ENCODE measurements around the gene LSM10. TPM values are rescaled to one million over a fixed set of nuclear protein-coding genes. Genes with fewer than 3 reads are reported as not detected.

The LSM10 gene
- total RNA-seq, 2 experiments from 2014 or later, result 41.4 TPM

DNA sequence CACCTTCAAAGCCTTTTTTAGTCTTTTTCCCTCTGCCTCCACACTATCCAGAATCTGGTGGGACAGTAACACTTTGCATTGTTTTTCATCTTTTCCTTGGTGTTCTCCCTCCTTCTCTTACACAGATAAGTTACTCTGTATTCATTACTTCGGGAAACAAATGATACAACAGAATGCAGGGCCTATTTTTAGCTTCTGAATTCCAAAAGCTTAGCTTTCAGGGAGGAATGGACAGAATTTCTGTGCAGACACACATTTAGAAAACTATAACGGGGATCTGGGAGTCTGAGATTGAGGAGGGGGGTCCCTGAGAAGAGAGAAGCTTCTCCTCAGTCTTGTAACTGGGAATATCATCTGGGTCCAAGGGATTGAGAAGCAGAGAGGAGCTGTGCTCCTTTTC, 8.4 kb downstream of the LSM10 start:
- Mint-ChIP-seq H3K36me3 (ENCODE audit: low read depth) (peaks cover 49% of the 10 kb centered on the region), H3K27me3 (no peaks in the 10 kb centered on the region), H3K9me3 (no peaks in the 10 kb centered on the region), H3K4me3 (no peak overlapping the region), H3K4me1 (peaks cover 43% of the 10 kb centered on the region), H3K27ac (peak overlapping the region; percentile 45)
- DNase-seq, result no peak
- ChIA-PET CTCF (interaction anchor here (0.7 to 7.2 kb wide), 3 partner anchors 21 to 104 kb away, joined by 3 to 66 read pairs (median 3); partner anchors contain the start of gene MRPS15), POLR2A (interaction anchor here (0.9 to 6.1 kb wide), 3 partner anchors 9 to 228 kb away, joined by 3 to 162 read pairs (median 3); partner anchors contain the start of gene LSM10)

DNA sequence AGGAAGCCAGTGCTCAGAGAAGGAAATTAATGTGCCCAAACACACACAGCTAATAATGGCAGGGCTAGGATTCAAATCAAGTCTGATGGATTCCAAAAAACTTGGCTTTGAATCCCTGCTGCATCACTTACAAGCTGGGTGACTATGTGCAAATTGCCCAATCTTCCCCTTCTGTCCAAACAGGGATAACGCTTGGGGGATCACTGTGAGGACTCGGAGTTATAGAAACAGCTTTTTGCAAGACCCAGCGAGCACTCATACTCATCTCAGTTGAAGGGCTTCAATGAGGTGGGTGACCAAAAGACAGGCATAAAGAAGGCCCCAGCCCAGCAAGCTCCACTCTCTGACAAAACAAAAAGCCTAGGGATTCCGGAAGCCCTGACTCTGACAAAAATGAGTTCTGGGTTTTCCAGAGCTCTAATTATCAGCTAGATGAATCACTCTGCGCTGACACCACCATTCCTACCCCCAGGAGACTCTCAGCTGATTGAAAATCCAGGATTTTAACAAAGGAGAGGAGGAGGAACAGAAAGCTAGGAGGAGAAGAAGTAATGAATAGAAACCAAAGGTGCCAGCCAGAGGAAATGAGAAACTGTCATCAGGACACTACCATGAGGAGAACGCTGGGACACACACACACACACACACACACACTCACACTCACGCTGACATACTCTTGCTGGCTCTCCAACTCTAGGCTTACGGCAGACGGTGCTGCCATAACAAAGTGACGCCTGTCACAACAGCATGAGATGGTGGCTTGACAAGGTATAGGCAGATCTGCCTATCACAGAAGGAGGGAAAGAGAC, 10.4 kb downstream of the LSM10 start:
- Mint-ChIP-seq H3K27me3 (no peaks in the 10 kb centered on the region), H3K4me1 (peaks cover 54% of the 10 kb centered on the region), H3K4me3 (peak overlapping the region; percentile 87), H3K27ac (peak overlapping the region; percentile 100), H3K9me3 (no peaks in the 10 kb centered on the region), H3K36me3 (ENCODE audit: low read depth) (peaks cover 46% of the 10 kb centered on the region)
- POLR2A ChIA-PET, result interaction anchor here (0.6 to 6.1 kb wide), 23 partner anchors 11 to 754 kb away, joined by 3 to 162 read pairs (median 7); partner anchors contain the start of genes AGO3, CLSPN, LSM10 and MRPS15
- CTCF ChIA-PET, result interaction anchor here (0.8 to 7.2 kb wide), 15 partner anchors 8 to 237 kb away, joined by 3 to 66 read pairs (median 5); partner anchors contain the start of genes LSM10, OSCP1, THRAP3 and TRAPPC3
- no peak for DNase-seq

DNA sequence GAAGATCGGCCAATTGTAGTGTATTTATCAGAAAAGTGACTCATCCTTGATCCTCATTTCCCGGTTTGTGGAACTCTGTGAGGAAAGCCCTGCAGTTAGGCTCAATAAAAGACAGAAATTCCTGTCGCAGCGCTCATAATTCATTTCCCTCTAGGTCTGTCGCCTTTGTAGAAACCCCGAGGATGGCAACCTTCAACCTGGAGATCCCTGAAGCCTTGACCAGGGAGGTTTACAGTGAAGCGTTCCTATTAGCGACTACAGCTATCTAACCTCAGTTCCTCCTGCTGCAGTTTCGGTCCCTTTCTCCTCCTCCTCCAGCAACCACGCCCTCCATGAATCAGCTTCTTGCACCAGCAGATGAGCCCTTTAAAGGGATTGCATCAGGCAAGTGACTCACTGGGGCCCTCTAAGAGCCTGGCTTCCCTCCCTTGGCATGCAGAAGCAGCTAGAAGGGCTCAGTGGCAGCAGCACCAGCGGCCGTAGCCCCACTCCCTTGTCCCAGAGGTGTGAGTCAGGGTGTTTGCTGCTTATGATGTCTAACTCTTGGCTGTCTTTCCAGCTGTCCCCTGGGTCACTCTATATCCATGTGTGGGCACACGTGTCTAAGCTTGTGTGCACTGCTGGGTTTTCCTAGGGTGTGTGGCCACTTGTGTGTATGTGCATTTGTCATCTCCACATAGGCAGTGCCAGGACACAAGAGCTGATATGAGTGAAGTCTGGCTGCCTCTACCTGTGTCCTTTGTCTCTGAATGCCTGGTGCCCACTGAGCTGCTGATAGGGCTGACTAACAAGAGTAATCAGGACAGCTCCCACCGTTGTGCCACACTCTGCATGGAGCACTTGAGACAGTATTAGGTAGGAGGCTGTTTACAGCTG, 11.2 kb downstream of the LSM10 start:
- no peaks in the 10 kb centered on the region for H3K9me3 Mint-ChIP-seq
- no peaks in the 10 kb centered on the region for H3K27me3 Mint-ChIP-seq
- ChIA-PET CTCF (interaction anchor here (0.8 to 7.2 kb wide), 16 partner anchors 9 to 236 kb away, joined by 3 to 66 read pairs (median 4); partner anchors contain the start of genes LSM10, OSCP1, THRAP3 and TRAPPC3), POLR2A (interaction anchor here (0.6 to 6.1 kb wide), 27 partner anchors 12 to 753 kb away, joined by 3 to 162 read pairs (median 5); partner anchors contain the start of genes AGO3, CLSPN, LSM10 and MRPS15)
- H3K4me1 Mint-ChIP-seq, result peaks cover 56% of the 10 kb centered on the region
- H3K36me3 Mint-ChIP-seq (ENCODE audit: low read depth), result peaks cover 38% of the 10 kb centered on the region
- DNase-seq, result peak; percentile 93
- H3K4me3 Mint-ChIP-seq, result peak overlapping the region; percentile 87
- H3K27ac Mint-ChIP-seq, result peak overlapping the region; percentile 100

DNA sequence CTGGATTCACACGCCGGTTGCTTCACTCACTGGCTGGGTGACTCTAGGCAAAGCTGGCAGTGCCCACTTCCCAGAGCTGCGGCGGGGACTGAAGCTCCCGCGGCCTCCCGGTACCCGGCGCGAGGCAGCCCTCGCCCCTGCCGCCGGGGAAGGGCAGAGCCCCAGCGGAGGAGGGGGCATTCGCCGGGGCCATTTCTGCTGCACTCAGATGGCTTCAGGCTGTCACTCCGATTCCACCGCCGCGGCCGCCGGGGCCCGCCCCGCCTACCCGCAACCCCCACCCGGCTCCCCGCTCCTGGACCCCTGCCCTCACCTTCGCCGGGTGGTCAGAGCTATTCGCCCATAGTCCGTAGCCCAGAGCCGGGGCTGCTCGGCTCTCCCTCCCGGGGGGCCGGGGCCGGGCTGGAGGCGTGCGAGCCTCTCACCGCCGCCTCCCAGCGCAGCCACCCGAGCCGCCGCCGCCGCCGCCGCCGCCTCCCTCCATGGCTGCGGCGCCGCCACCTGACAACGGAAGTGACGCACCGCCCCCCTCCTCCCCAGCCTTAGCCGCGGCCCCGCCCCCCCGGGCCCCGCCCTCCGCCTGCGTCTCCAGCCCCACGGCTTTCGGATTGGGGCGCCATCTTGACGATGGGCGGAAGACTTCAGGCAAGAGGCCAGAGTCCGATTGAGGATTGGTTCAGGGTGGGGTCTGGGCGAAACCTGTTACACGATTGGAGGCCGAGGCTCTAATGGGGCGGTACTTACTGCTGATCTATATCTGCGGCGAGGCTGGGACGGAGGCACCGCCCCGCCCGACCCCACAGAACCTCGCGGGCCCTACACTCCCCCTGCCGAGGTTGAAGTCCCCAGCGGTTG, 12.1 kb downstream of the LSM10 start, which contains the start of gene STK40:
STK40 (minus strand) TSS at position 515 of the 855 bp plus-strand sequence. CDS start 24,592 bp downstream, outside the sequence.
- peaks cover 61% of the 10 kb centered on the region for H3K4me1 Mint-ChIP-seq
- no peaks in the 10 kb centered on the region for H3K9me3 Mint-ChIP-seq
- H3K27ac Mint-ChIP-seq, result peak within 1 kb of the TSS; percentile 100
- CTCF ChIA-PET, result interaction anchor here (0.8 to 7.2 kb wide), 15 partner anchors 12 to 236 kb away, joined by 3 to 66 read pairs (median 6); partner anchors contain the start of genes LSM10, OSCP1 and TRAPPC3
- POLR2A ChIA-PET, result interaction anchor here (0.5 to 6.1 kb wide), 28 partner anchors 12 to 275 kb away, joined by 3 to 162 read pairs (median 6); partner anchors contain the start of genes EVA1B, LSM10, MRPS15 and SH3D21
- H3K4me3 Mint-ChIP-seq, result peak within 1 kb of the TSS; percentile 87
- no peaks in the 10 kb centered on the region for H3K27me3 Mint-ChIP-seq
- peak; percentile 99 for DNase-seq
- peaks cover 38% of the 10 kb centered on the region for H3K36me3 Mint-ChIP-seq (ENCODE audit: low read depth)

DNA sequence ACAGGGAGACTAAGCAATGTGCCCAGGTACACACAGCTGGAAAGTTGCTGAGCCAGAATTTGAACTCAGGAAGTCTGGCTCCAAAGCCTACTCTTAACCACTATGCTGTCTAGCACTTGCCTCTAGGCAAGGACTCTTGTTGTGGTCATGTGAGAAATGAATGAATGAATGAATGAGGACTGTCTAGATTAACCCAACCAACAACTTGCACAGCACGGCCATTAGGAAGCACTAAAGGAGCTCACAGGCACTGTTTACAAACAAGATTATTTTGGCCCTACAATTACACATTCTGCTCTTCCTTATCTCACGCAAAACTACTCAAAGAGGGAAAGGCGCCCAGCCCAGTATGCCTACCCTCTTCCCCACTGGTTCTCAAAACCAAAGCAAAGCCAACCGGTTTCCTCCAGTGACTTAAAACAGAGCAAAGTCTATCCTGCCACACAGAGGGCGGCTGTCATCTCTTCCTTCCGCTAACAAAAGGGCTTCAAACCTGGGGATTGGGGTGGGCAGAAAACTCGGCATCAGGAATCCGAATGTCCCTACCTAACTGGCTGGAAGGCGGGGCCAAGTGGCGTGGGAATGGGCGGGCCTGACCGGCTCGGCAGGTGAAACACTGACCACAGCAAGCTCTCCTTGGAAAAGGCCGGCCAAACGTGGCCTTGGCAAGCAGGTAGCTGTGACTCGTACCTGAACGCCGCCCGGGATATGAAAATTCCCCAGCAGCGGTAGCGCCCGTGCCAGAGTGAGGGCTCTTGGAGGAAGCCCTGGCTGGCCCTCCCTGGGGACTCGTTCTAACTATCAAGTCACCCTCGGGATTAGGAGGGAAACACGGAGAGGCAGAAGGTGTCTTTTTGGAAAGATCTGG, 12.9 kb downstream of the LSM10 start:
- peaks cover 65% of the 10 kb centered on the region for H3K4me1 Mint-ChIP-seq
- peak overlapping the region; percentile 100 for H3K27ac Mint-ChIP-seq
- H3K9me3 Mint-ChIP-seq, result no peaks in the 10 kb centered on the region
- CTCF ChIA-PET, result interaction anchor here (0.8 to 7.2 kb wide), 5 partner anchors 12 to 63 kb away, joined by 3 to 66 read pairs (median 6); no protein-coding TSS in a partner anchor
- POLR2A ChIA-PET, result interaction anchor here (0.6 to 6.1 kb wide), 12 partner anchors 13 to 235 kb away, joined by 3 to 162 read pairs (median 5); partner anchors contain the start of genes EVA1B, LSM10, THRAP3 and TRAPPC3
- H3K36me3 Mint-ChIP-seq (ENCODE audit: low read depth), result peaks cover 33% of the 10 kb centered on the region
- peak; percentile 61 for DNase-seq
- H3K4me3 Mint-ChIP-seq, result peak overlapping the region; percentile 87
- no peaks in the 10 kb centered on the region for H3K27me3 Mint-ChIP-seq

DNA sequence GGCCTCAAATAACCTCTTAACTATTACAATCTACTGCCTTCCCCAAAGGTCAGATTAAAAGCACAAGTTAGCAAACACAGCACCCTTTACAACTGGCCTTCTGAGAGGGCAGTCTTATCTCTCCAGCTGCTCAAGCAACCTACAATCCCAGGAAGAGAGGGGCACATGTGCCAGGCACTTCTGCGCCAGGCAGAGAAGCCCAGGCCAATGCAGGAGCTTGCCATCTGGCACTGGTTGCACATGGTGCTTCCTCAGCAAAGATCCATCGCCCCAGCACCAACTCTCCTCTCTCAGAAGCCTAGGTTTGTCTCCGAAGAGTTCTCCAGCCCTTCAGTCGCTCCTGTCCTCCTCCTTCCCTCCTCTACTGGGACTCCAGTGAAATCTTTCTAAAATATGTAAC, 14.5 kb downstream of the LSM10 start:
- peak overlapping the region; percentile 25 for H3K4me3 Mint-ChIP-seq
- peak overlapping the region; percentile 74 for H3K27ac Mint-ChIP-seq
- no peaks in the 10 kb centered on the region for H3K27me3 Mint-ChIP-seq
- H3K9me3 Mint-ChIP-seq, result no peaks in the 10 kb centered on the region
- no peak for DNase-seq
- ChIA-PET CTCF (interaction anchor here (1.9 to 7.2 kb wide), 2 partner anchors 11 to 15 kb away, joined by 6 to 66 read pairs; no protein-coding TSS in a partner anchor), POLR2A (interaction anchor here (0.5 to 3.9 kb wide), 2 partner anchors 159 to 589 kb away, joined by 3 to 33 read pairs; partner anchors contain the start of gene THRAP3)
- H3K36me3 Mint-ChIP-seq (ENCODE audit: low read depth), result peaks cover 32% of the 10 kb centered on the region
- peaks cover 68% of the 10 kb centered on the region for H3K4me1 Mint-ChIP-seq

DNA sequence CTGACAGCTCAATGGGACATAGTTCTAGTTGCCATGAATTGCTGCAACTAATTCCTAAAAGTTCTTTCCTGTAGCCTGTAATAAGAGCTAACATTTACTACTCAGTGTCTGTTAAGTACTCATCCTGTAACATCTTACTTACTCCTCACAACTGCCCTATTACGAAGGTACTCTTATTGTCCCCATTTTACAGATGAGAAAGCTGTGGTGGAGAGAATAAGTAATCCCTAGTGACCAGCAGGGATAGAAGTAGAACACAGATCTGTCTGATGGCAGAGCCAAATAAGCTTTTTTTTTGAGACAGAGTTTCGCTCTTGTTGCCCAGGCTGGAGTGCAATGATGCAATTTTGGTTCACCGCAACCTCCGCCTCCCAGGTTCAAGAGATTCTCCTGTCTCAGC, 15.0 kb downstream of the LSM10 start:
- ChIA-PET CTCF (interaction anchor here (1.9 to 7.2 kb wide), 2 partner anchors 10 to 15 kb away, joined by 6 to 66 read pairs; no protein-coding TSS in a partner anchor), POLR2A (no interaction called here)
- no peak overlapping the region for H3K27ac Mint-ChIP-seq

DNA sequence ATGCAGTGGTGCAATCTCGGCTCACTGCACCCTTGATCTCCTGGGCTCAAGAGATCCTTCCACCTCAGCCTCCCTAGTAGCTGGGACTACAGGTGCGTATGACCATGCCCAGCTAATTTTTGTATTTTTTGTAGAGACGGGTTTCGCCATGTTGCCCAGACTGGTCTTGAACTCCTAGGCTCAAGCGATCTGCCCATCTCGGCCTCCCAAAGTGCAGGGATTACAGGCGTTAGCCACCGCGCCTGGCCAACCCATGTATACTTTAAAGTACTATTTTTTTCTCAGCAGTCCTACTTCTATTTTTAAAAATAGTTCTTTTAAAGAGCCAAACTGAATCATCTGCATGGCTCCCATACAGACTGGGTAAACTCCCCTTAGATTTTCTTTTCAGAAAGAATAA, 15.5 kb downstream of the LSM10 start:
- ChIA-PET CTCF (interaction anchor here (1.9 to 7.2 kb wide), 2 partner anchors 10 to 14 kb away, joined by 6 to 66 read pairs; no protein-coding TSS in a partner anchor), POLR2A (no interaction called here)
- no peak overlapping the region for H3K4me3 Mint-ChIP-seq
- no peaks in the 10 kb centered on the region for H3K27me3 Mint-ChIP-seq
- H3K9me3 Mint-ChIP-seq, result no peaks in the 10 kb centered on the region
- no peak overlapping the region for H3K27ac Mint-ChIP-seq
- no peak for DNase-seq
- peaks cover 33% of the 10 kb centered on the region for H3K36me3 Mint-ChIP-seq (ENCODE audit: low read depth)
- peaks cover 69% of the 10 kb centered on the region for H3K4me1 Mint-ChIP-seq

More for the DNA sequence above, 15.0 kb downstream of the LSM10 start:
- peaks cover 70% of the 10 kb centered on the region for H3K4me1 Mint-ChIP-seq
- H3K36me3 Mint-ChIP-seq (ENCODE audit: low read depth), result peaks cover 32% of the 10 kb centered on the region
- no peaks in the 10 kb centered on the region for H3K27me3 Mint-ChIP-seq
- H3K9me3 Mint-ChIP-seq, result no peaks in the 10 kb centered on the region
- no peak overlapping the region for H3K4me3 Mint-ChIP-seq
- DNase-seq, result no peak

DNA sequence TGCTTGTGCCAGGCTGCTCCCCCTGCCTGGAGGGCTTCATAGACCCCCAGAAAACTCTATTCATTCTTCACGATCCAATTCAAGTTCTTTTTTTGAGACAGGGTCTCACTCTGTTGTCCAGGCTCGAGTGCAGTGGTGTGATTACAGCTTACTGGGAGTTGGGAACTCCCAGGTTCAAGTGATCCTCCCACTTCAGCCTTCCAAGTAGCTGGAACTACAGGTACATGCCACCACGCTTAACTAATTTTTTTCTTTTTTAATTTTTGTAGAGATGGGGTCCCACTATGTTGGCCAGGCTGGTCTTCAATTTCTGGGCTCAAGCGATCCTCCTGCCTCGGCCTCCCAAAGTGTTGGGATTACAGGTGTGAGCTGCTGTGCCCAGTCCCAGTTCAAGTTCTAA, 16.3 kb downstream of the LSM10 start:
- no peaks in the 10 kb centered on the region for H3K27me3 Mint-ChIP-seq
- peaks cover 33% of the 10 kb centered on the region for H3K36me3 Mint-ChIP-seq (ENCODE audit: low read depth)
- H3K4me3 Mint-ChIP-seq, result no peak overlapping the region
- ChIA-PET CTCF (interaction anchor here (0.6 to 1.9 kb wide), 3 partner anchors 9 to 192 kb away, joined by 3 to 6 read pairs (median 4); no protein-coding TSS in a partner anchor), POLR2A (no interaction called here)
- peak overlapping the region; percentile 54 for H3K27ac Mint-ChIP-seq
- peaks cover 63% of the 10 kb centered on the region for H3K4me1 Mint-ChIP-seq
- DNase-seq, result no peak
- H3K9me3 Mint-ChIP-seq, result no peaks in the 10 kb centered on the region

DNA sequence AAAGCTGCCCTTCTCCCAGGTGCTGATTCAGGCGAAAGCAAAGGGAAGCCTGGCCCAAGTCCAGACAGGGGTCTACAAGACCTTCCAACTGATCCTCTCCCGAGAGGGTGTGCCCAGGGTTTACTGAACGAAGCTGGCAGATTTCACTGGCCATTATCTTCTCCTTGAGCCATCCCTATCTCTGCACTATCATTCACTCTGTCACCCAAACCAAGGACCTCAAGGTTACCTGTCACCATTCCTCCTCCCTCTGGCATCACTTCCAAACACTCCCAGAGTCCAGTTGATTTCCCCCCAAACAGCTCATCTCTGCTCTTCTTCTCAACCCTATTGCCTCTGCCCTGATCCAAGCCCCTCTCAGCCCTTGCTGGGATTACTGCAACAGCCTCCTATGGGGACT, 16.9 kb downstream of the LSM10 start:
- Mint-ChIP-seq H3K27ac (peak overlapping the region; percentile 54), H3K4me3 (no peak overlapping the region), H3K9me3 (no peaks in the 10 kb centered on the region), H3K36me3 (ENCODE audit: low read depth) (peaks cover 39% of the 10 kb centered on the region), H3K27me3 (no peaks in the 10 kb centered on the region), H3K4me1 (peaks cover 70% of the 10 kb centered on the region)
- ChIA-PET CTCF (interaction anchor here (0.6 to 1.6 kb wide), 2 partner anchors 12 to 191 kb away, joined by 3 to 4 read pairs; no protein-coding TSS in a partner anchor), POLR2A (no interaction called here)
- DNase-seq, result no peak
